ENCODE results near the gene NUDT3.

Gene NUDT3

DNA sequence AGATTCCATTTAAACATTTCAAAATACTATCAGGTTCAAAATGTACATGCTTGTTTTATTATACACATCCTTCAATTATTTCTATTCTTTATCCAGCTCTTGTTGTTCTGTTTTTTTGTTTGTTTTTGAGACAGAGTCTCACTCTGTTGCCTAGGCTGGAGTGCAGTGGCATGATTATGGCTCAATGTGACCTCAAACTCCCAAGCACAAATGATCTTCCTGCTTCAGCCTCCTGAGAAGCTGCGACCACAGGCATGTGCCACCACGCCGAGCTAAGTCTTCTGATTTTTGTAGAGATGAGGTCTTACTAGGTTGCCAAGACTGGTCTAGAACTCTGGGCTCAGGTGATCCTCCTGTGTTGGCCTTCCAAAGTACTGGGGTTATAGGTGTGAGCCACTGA, 99.5 kb downstream of the NUDT3 start:
- no peak for TF ChIP-seq CTCF (conservative IDR thresholded peaks at IDR 0.05; ENCODE audit: control insufficient read depth, insufficient read depth, low read depth, low read length)
- no peak for DNase-seq (ENCODE audit: low read depth)

DNA sequence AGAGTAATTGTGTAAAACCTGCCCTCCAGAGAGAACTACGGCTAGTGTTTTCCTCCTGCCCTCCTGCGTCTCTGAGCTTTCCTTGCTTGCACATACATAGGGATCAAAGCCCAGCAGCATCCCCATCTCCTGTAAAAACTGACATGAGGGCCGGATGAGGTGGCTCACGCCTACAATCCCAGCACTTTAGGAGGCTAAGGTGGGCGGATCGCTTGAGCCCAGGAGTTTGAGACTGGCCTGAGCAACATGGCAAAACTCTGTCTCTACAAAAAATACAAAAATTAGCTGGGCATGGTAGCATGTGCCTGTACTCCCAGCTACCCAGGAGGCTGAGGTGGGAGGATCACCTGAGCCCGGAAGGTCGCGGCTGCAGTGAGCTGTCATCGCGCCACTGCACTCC, 103.3 kb downstream of the NUDT3 start:
- no peak for TF ChIP-seq CTCF (conservative IDR thresholded peaks at IDR 0.05; ENCODE audit: control insufficient read depth, insufficient read depth, low read depth, low read length)
- no peak overlapping the region for H3K4me3 ChIP-seq (ENCODE audit: control insufficient read depth, low read depth, low read length)
- no peak for DNase-seq (ENCODE audit: low read depth)

More for the DNA sequence above, 99.5 kb downstream of the NUDT3 start:
- no peak overlapping the region for H3K4me3 ChIP-seq (ENCODE audit: control insufficient read depth, low read depth, low read length)

DNA sequence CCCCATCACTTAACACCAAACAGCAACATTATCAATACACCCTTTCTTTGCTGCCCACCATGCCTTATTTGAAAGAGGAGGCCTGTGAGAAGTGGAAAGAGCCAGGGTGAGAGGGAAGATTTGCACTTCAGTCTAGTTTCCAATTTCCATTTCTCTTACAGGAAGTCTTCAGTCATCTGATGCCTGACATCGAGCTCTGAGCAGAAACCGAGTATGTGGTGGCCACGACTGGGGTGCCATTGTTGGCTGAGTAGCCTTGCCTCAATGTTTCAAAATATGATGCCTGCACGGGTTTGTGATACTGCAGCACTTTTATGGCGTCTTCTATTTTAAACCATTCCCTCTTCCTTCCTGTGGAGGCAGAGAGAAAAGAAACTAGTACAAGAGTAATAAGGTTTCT, 103.9 kb downstream of the NUDT3 start:
- TF ChIP-seq CTCF (conservative IDR thresholded peaks at IDR 0.05; ENCODE audit: control insufficient read depth, insufficient read depth, low read depth, low read length), result no peak
- no peak overlapping the region for H3K4me3 ChIP-seq (ENCODE audit: control insufficient read depth, low read depth, low read length)
- no peak for DNase-seq (ENCODE audit: low read depth)

- no peak overlapping the region for H3K4me3 ChIP-seq (ENCODE audit: control insufficient read depth, low read depth, low read length)
- TF ChIP-seq CTCF (conservative IDR thresholded peaks at IDR 0.05; ENCODE audit: control insufficient read depth, insufficient read depth, low read depth, low read length), result no peak
- DNase-seq (ENCODE audit: low read depth), result no peak
These were observed 106.9 kb downstream of the NUDT3 start for GRCh38 chr6:34285448-34286164.

GRCh38 chr6:34284563-34285447, 107.7 kb downstream of the NUDT3 start:
- no peak overlapping the region for H3K4me3 ChIP-seq (ENCODE audit: control insufficient read depth, low read depth, low read length)
- peak; percentile 91 for DNase-seq (ENCODE audit: low read depth)
- TF ChIP-seq CTCF (conservative IDR thresholded peaks at IDR 0.05; ENCODE audit: control insufficient read depth, insufficient read depth, low read depth, low read length), result no peak

- TF ChIP-seq CTCF (conservative IDR thresholded peaks at IDR 0.05; ENCODE audit: control insufficient read depth, insufficient read depth, low read depth, low read length), result no peak
- no peak overlapping the region for H3K4me3 ChIP-seq (ENCODE audit: control insufficient read depth, low read depth, low read length)
- no peak for DNase-seq (ENCODE audit: low read depth)
These were observed 110.7 kb downstream of the NUDT3 start for GRCh38 chr6:34281702-34282334.
